NK-92 (cell line): Measurements from ENCODE around the gene ACSM2A.
"Not testable (repeated sequence)": the region's sequence is repeated elsewhere in the genome, so short reads cannot be mapped to it uniquely, and the experiment has no call there.

Experiments used
- DNase-seq: peaks from one replicate; lab custom pipeline; 2025; ENCODE audit not compliant: unreplicated experiment; lab: John Stamatoyannopoulos, UW

The ACSM2A gene

DNA sequence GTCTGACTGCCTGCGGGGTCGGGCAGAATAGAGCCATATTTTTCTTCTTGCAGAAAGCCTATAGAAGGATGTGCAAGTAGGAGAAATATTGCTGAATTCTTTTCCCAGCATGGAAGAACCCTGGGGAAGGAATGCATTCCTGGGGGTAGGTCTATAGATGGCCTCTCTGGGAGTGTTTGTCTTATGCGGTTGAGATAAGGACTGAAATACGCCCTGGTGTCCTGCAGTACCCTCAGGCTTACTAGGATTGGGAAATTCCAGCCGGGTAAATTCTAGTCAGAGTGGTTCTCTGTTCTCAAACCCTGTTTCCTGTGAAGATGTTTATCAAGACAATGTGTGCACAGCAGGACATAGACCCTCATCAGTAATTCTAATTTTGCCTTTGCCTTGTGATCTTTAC, 2.3 kb downstream of the ACSM2A start:
- not testable (repeated sequence) for DNase-seq

DNA sequence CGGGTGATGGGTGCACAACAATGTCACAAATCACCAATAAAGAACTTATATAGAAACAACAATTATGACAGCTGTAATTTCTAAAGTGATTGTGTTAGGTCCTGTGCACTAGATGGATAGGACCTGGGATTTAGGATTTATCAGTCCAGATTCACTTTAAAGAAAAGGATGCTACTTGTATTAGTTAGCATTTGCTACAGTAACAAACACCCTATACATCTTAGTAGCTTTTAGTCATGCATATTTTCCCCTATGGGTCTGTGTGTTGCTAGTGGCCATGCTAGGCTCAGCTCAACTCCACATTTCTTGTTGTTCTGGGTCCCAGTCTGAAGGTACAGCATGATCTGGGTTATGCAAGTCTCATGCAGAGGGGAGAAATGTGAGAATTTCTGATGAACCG, 7.9 kb downstream of the ACSM2A start:
- DNase-seq, result not testable (repeated sequence)

DNA sequence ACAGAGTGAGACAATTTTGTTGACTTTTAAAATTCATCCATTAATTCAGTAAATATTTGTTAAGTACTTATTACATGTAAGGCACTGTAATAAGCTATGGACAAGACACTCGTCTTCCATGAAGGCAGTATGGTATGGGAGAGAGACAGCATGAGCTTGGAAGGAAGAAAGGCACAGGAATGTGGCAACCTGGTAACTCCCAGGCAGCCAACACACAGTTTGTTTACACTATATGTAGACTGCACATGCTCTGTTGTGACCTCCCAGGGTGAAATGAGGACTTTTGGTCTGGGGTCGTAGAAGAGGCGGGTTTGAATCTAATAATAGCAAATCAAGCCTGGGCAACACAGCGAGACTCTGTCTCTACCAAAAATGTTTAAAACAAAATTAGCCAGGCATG, 9.0 kb downstream of the ACSM2A start:
- DNase-seq, result not testable (repeated sequence)

DNA sequence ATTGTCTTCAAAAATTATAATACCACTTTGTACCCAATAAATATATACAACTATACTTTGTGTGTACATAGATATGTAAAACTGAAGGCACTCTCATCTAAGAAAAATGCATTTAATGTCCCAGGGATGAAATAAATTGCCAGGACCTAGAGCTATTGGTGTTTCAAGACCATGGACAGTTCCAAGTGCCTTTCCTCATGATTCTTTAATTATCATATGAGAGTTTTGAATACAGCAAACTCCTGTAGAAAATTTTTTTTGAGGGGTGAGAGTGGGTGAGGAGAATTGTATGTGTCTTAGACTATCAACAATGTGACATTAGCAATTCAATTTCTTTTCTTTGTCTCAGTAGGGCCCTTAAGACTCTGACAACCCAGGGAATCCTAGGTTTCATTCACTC, 17.6 kb downstream of the ACSM2A start:
- not testable (repeated sequence) for DNase-seq

DNA sequence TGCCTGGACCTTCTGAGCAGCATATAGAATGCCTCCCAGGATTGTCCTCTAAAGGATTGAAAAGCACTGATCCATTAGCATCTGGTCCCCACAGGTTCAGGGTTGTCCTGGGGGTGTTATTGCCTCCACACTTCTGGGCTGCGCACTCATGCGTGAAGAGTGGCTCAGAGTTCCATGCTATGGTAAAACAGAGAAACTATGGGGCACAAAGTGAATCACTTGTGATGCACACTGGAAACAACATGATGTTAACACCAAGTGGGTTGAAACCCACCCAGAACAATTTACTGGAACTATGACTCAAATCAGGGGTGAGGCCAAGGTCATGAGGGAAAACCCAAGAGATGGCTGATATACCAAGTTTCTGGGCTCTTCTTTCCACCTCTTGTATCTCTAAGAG, 18.6 kb downstream of the ACSM2A start:
- DNase-seq, result not testable (repeated sequence)

DNA sequence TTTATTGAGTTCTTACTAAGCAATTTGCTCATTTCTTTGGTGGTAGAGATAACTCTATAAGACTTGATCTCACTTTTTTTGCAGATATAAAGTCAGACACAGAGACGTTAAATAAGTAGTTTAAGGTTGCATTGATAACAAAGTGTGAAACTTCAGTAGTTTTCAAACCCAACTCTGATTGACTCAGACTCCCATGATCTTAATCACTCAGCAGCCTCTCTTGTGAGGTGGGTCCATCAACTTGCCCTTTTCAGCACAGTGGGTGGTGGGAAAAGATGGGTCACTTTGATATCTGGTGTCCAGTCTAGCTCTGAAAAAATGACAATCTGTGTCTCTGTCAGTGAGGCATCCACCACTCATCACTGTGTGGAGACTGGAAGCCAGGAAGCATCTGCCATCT, 19.4 kb downstream of the ACSM2A start:
- not testable (repeated sequence) for DNase-seq

DNA sequence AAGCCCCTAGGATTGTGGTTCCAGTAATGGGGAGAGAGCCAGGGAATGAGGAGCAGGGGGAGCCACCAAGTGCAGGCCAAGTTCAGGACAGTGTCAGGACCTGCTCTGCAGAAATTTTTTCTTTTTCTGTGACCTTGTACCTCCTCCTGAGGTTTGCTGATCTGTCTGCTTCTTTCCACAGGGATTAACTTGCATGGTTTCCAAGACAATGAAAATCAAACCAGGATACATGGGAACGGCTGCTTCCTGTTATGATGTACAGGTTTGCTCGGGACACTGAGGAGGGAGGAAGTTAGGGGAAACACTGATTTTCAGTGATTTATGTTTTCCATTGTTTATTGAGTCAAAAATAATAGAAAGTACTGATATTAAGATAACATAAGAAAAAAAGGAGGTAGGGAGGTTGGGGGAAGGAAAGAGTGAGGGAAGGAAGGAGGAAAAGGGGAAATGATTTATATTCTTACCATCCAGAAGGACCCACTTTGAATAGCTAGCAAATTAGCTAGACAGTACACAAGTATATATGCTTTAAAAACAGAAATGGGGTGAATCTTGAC, 25.9 kb downstream of the ACSM2A start:
- not testable (repeated sequence) for DNase-seq

DNA sequence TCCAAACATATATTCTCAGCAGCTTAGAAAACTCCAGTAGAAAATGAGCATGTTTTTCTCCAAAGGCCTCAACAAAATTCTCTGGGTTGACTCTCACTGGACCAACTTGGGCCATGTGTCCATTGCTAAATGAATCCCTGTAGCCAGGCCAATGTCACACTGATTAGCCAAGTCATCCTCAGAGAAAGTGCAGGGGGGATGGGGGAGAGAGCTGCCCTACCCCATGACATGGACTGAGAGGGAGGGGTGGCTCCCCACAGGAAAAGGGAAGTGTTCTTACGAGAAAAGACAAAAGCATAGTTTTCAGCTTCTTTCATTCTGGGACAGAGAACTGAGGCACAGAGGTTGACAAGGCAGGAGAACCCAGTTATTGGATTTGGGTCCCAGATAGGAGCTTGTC, 32.7 kb downstream of the ACSM2A start:
- DNase-seq, result not testable (repeated sequence)

DNA sequence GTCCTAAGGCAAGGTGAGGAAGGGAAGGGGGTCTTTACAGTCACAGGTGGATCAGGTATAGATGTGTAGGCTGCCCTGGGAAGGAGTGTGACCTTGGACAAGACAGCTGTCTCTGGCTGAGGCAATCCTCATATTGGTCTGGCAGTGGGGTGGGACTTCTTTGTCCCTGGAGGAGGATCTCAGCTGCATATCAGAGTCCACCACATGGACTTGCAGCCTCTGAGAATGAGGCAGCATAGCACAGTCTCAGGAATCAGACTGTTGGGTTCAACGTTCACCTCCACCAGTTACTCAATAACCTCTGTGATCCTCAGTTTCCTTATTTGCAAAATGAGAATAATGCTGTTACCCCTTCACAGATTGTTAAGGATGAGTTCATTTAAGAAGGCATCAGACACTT, 33.4 kb downstream of the ACSM2A start:
- DNase-seq, result no peak

DNA sequence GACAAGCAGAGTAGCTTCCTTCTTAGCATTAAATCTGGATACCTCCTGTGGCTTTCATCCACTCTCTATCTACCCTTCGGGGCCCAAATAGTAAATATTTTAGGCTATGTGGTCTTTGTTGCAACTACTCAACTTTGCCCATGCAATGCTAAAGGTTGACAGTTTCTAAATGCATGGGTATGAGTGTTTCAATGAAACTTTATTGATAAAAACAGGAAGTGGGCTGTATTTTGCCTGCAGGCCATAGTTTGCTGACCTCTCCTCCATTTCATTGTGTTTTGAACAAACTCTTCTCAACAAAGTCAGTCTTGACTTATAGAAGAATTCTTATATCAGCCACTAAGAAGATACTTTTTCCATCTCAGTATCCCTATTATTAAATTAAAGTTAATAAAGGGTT, 34.1 kb downstream of the ACSM2A start:
- DNase-seq, result no peak

DNA sequence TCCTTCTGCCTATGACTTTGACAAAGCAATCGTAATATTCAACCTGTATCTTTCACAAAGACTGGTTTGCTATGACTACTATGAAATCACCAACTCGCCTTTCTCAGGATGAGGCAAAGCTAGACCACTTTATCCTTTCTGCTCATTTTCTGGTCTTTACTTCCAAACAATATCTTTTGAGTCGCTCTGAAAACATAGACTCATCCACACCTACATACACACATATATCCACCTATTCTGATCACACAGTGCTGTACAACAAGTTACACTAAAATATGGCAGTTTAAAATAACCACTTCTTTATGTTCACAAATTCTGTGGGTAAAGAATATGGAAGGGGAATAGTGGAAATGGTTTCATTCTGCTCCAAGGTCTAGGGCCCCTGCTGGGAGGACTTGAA, 39.7 kb downstream of the ACSM2A start:
- not testable (repeated sequence) for DNase-seq

DNA sequence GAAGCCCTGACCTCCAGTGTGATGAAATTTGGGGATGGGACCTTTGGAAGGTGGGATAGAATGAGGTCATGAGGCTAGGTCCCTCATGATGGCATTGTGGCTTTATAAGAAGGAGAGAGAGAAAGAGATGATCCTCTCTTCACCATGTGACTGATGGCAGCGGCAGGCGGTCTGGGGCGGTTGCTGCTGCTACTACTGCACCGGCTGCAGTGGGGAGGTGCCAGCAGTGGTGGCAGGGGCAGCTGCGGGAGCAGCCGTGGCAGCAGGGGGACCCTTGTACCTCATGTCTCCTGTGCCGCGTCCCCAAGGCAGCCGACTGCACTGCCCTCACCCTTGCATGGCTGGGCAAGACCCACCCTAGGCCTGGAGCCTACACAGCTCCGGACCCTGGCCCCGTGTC, 40.1 kb downstream of the ACSM2A start:
- DNase-seq, result not testable (repeated sequence)

DNA sequence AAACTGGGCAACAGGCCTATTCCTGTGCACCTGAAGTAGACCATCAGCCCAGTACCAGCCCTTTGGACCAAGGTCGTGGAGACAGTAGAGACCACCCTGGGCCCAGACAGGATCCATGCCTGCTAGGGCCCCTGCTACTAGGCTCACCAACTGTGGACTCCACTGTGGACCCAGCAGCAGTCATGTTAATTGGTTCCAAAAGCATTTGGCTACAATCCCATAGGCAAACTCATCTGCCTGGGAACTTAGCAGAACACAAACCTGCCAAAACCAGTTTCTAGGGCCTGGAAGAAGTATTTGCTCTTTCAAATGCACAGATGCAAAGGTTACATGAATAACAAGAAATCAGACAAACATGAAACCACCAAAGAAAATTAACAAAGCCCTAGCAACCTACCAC, 53.1 kb downstream of the ACSM2A start:
- no peak for DNase-seq

DNA sequence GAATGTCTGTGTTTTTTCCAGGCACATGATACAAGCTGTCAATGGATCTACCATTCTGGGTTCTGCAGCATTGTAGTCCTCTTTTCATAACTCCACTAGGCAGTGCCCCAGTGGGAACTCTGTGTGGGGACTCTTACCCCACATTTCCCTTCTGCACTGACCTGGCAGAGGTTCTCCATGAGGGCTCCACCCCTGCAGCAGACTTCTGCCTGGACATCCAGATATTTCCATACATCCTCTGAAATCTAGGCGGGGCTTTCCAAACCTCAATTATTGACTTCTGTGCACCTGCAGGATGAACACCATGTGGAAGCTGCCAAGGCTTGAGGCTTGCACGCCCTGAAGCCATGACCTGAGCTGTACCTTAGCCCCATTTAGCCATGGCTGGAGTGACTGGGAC, 56.0 kb downstream of the ACSM2A start:
- no peak for DNase-seq

DNA sequence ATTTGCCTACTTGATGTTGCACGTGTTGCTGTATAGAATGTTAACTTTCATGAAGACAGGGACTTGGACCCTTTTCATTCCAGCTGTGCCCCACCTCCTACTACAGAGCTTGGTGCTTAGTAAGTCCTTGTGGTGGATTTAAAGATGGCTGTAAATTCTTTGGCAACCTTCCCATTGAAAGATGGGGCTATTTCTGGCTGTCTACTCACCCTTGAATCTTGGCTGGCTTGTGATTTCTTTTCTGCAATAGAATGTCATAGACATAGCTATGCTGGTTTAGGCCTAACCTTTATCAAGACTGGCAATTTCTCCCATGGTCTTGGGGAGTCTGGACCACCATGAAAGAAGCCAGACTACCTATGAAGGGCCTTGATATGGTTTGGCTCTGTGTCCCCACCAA, 59.0 kb downstream of the ACSM2A start:
- no peak for DNase-seq

DNA sequence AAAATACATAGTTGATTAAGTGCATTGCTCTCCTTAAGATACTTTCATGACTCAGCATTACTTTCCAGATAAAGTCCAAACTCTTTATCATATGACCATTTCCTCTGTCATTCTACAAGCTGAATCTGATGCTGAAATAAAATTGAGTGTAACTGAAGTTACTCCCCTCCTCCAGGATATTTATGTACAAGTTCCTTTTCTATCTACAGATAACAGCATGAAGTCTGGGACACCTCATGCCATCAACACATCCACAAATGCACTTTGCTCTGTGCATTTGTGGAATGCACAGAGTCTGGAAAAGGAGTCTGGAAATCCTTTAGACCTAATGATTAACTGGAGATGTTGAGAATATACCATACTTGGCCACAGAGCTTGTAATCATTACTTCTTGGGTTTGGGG, 64.4 kb downstream of the ACSM2A start:
- DNase-seq, result no peak

DNA sequence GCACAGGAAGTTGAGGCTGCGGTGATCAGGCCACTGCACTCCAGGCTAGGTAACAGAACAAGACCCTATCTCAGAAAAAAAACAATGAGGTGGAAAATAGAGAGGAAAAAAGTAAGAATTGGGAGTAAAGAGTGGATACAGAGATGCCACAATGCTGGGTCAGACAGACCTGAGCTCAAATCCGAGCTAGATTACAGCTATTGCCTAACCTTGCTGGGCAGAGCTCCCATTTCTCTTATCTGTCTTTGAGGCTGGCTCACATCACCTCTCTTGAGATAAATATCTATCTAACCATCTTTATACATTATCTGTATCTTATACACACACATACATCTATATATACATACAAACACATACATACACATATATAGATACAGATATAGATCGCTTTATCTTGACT, 65.8 kb downstream of the ACSM2A start:
- no peak for DNase-seq

DNA sequence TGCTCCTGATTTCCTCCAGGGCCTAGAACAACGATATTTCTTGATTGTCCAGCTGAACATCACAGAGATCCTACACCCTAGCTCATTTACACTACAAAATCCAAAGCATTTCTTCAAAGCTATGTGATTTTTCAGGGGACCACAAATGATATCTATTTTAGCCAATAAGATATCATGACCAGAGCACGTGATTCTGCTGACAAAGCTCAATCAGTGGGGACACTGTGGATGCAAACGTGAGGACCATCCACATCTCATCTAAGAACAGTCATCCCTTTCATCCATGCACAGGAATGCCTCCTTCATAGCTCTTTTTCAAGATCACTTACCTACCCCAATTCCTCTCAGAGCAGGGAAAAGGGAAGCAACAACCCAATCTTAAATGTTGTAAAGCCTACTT, 67.9 kb downstream of the ACSM2A start:
- DNase-seq, result no peak

DNA sequence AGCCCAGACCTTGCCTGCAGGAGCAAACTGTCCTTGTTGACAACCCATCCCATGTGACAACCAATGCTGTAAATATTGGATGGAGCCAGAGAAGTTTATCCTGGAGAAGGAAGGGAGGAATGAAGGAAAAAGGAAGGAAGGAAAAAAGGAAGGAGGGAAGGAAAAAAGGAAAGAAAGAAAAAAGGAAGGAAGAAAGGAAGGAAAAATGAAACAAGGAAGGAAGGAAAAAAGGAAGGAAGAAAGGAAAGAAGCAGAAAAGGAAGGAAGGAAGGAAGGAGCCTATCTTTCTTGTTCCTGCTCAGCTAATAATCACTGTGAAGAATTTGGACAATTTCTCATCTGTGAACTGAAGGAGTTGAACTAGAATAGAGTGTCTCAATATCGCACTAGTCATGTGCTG, 68.8 kb downstream of the ACSM2A start:
- no peak for DNase-seq

DNA sequence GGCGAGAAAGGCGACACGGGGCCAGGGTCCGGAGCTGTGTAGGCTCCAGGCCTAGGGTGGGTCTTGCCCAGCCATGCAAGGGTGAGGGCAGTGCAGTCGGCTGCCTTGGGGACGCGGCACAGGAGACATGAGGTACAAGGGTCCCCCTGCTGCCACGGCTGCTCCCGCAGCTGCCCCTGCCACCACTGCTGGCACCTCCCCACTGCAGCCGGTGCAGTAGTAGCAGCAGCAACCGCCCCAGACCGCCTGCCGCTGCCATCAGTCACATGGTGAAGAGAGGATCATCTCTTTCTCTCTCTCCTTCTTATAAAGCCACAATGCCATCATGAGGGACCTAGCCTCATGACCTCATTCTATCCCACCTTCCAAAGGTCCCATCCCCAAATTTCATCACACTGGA, 80.5 kb downstream of the ACSM2A start:
- DNase-seq, result not testable (repeated sequence)

DNA sequence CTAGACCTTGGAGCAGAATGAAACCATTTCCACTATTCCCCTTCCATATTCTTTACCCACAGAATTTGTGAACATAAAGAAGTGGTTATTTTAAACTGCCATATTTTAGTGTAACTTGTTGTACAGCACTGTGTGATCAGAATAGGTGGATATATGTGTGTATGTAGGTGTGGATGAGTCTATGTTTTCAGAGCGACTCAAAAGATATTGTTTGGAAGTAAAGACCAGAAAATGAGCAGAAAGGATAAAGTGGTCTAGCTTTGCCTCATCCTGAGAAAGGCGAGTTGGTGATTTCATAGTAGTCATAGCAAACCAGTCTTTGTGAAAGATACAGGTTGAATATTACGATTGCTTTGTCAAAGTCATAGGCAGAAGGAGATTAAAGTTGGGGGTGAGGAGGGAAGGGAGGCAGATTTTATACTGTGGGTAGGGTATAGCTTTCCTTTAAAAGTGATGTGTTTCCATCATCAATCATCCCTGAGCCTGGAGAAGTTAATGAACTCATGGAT, 81.0 kb downstream of the ACSM2A start:
- DNase-seq, result not testable (repeated sequence)

DNA sequence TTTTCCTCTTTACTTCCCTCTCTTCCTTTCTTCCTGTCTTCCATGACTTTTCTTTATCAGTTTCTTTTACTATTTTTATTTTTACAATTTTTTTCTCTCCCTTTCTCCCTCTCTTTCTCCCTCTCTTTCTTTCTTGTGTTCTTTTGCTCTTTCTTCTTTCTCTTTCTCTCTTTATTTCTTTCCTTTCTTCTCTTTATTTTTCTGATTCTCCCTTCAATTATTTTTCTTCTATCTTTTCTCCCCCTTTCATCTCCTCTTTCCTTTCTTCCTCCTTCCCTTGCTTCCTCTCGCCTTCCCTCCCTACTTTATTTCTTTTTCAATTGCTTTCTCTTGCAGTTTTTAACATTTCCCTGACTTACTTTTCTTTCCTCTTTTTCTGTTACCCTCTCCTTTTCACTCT, 85.3 kb downstream of the ACSM2A start:
- not testable (repeated sequence) for DNase-seq
